Measurements from ENCODE around the gene DHX58. TPM values are rescaled to one million over a fixed set of nuclear protein-coding genes. Genes with fewer than 3 reads are reported as not detected.

The DHX58 gene
- total and polyA plus RNA-seq, 7 donors = 1.3 to 4.2 (median 2.8) TPM

DNA sequence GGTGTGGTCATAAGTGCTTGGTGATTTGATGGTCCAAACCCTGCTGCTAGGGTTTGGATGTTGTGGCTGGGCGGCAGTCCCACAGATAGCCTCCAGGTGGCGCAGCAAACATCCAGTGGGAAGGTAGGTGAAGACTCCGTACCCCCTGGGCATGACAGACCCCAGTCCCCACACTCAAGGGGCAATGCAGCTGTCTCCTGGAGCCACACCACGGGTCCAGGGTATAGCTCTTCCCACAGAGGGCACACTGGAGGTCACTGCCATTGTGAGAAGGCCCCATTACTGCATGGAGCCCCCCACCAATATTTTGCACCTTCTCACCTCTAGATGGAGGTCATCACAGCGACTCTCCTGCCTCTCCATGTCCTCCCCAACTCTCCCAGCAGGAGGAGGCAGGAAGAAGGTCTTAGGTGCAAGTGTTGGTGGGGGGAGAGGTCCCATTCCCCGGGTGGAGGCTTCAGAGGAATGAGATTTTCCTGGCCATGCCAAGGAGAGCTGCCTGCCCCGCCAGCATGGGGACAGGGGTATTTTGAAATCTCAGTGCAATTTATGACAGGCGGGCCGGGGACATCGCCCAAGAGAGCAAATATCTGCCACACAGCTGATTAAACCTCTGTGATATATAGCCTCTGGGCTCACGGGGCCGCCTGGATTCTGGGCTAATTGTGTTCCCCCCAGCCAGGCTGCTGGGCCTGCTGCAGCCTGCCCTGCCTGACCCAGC lies 45.0 kb downstream of the DHX58 start:
- Histone ChIP-seq H3K36me3 (ENCODE audit: insufficient read depth in 1 of 2, low read depth in 1 of 2) (no peaks in the 10 kb centered on the region), H3K4me3 (no peak overlapping the region), H3K27me3 (ENCODE audit: insufficient read depth in 3 of 3, low read length in 2 of 3) (no peaks in the 10 kb centered on the region), H3K9me3 (no peaks in the 10 kb centered on the region), H3K27ac (peak overlapping the region; percentile 80), H3K4me1 (peaks cover 21% of the 10 kb centered on the region)
- intact Hi-C loops (cut with DNase I) = loop anchor here (1.0 to 5.0 kb wide), 2 partner anchors 34 to 50 kb away; no protein-coding TSS in a partner anchor
- peak; percentile 61 to 87 (median 86) for ATAC-seq
- DNase-seq = peak; percentile 65 to 90
- TF ChIP-seq, protein P1, sequence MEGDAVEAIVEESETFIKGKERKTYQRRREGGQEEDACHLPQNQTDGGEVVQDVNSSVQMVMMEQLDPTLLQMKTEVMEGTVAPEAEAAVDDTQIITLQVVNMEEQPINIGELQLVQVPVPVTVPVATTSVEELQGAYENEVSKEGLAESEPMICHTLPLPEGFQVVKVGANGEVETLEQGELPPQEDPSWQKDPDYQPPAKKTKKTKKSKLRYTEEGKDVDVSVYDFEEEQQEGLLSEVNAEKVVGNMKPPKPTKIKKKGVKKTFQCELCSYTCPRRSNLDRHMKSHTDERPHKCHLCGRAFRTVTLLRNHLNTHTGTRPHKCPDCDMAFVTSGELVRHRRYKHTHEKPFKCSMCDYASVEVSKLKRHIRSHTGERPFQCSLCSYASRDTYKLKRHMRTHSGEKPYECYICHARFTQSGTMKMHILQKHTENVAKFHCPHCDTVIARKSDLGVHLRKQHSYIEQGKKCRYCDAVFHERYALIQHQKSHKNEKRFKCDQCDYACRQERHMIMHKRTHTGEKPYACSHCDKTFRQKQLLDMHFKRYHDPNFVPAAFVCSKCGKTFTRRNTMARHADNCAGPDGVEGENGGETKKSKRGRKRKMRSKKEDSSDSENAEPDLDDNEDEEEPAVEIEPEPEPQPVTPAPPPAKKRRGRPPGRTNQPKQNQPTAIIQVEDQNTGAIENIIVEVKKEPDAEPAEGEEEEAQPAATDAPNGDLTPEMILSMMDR (IDR thresholded peaks at IDR 0.05) = peak; percentile 96
- WGBS, 3 donors = 12 to 16% (median 14%) methylated on average over 12 of the region's 12 CpGs

- no peaks in the 10 kb centered on the region for H3K27me3 ChIP-seq (ENCODE audit: insufficient read depth in 3 of 3, low read length in 2 of 3)
- H3K4me1 ChIP-seq = peaks cover 21% of the 10 kb centered on the region
- H3K36me3 ChIP-seq (ENCODE audit: insufficient read depth in 1 of 2, low read depth in 1 of 2) = no peaks in the 10 kb centered on the region
- ATAC-seq (no peak), DNase-seq (no peak)
- no peak overlapping the region for H3K27ac ChIP-seq
- TF ChIP-seq, protein P1 (IDR thresholded peaks at IDR 0.05) = no peak
- H3K9me3 ChIP-seq = no peaks in the 10 kb centered on the region
- WGBS, 3 donors = 71 to 87% (median 80%) methylated on average over 2 of the region's 2 CpGs
- H3K4me3 ChIP-seq = no peak overlapping the region
- intact Hi-C loops (cut with DNase I) = loop anchor here in 1 of 2 donors (5.0 kb wide), 1 partner anchor 52 kb away; no protein-coding TSS in a partner anchor
Observed at GRCh38 chr17:42065201-42065600, 47.3 kb downstream of the DHX58 start.

DNA sequence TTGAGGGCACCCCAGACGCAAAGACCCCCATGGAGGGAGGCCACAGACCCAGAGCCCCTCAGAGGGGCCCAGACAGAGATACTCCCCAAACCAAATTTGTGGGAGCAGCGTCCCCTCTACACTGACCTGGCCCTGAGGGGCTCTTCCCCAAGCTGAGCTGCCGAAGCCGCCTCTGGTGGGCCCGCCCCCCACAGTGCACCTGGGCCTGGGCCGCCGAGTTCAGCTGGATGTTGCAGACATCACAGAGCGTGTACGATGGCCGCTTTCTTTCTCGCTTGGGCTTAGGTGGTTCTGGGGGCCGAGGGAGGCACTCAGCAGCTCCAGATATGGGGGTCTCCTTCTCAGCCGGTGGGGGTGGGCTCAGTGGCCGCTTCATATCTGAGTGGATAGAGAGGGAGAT lies 49.8 kb downstream of the DHX58 start:
- DNase-seq (no peak), ATAC-seq (no peak)
- Histone ChIP-seq H3K27me3 (ENCODE audit: insufficient read depth in 3 of 3, low read length in 2 of 3) (no peaks in the 10 kb centered on the region), H3K36me3 (ENCODE audit: insufficient read depth in 1 of 2, low read depth in 1 of 2) (no peaks in the 10 kb centered on the region), H3K9me3 (no peaks in the 10 kb centered on the region), H3K27ac (no peak overlapping the region), H3K4me1 (peaks cover 17% of the 10 kb centered on the region), H3K4me3 (no peak overlapping the region)
- TF ChIP-seq, protein P1 (IDR thresholded peaks at IDR 0.05) = no peak
- 86 to 92% (median 89%) methylated on average over 14 of the region's 14 CpGs for WGBS, 3 donors
- intact Hi-C loops (cut with DNase I) = loop anchor here (1.0 to 5.0 kb wide), 2 partner anchors 35 to 99 kb away; no protein-coding TSS in a partner anchor

- H3K9me3 ChIP-seq = no peaks in the 10 kb centered on the region
- no peaks in the 10 kb centered on the region for H3K27me3 ChIP-seq (ENCODE audit: insufficient read depth in 3 of 3, low read length in 2 of 3)
- intact Hi-C loops (cut with DNase I) = loop anchor here (5.0 kb wide), 1 partner anchor 35 kb away; no protein-coding TSS in a partner anchor
- DNase-seq (no peak), ATAC-seq (no peak)
- no peaks in the 10 kb centered on the region for H3K36me3 ChIP-seq (ENCODE audit: insufficient read depth in 1 of 2, low read depth in 1 of 2)
- 69 to 74% (median 71%) methylated on average over 5 of the region's 5 CpGs for WGBS, 3 donors
- TF ChIP-seq, protein P1 (IDR thresholded peaks at IDR 0.05) = no peak
- no peak overlapping the region for H3K27ac ChIP-seq
- H3K4me3 ChIP-seq = no peak overlapping the region
- peaks cover 10% of the 10 kb centered on the region for H3K4me1 ChIP-seq
Observed at GRCh38 chr17:42061646-42062487, 50.6 kb downstream of the DHX58 start.
